Activated gamma-delta T cell treated with Interleukin-2 at 50 U/mL for 16 hours (primary cell): ENCODE data around the gene ZFP42.
"Not testable (repeated sequence)": the region's sequence is repeated elsewhere in the genome, so short reads cannot be mapped to it uniquely, and the experiment has no call there.

Experiments used
- DNase-seq: peaks from one replicate; pipeline ENCODE4 v3.0.0-alpha.2; 2020

ZFP42 gene

GRCh38 chr4:188023682-188024081 lies 28.1 kb downstream of the ZFP42 start:
- DNase-seq = no peak

- DNase-seq = no peak
Observed at GRCh38 chr4:188025476-188025875, 29.9 kb downstream of the ZFP42 start.

- DNase-seq = no peak
Observed at GRCh38 chr4:188029114-188029513, 33.5 kb downstream of the ZFP42 start.

- no peak for DNase-seq
Observed at GRCh38 chr4:188030401-188030800, 34.8 kb downstream of the ZFP42 start.

GRCh38 chr4:188031751-188032150 lies 36.2 kb downstream of the ZFP42 start:
- no peak for DNase-seq

GRCh38 chr4:188032170-188032569 lies 36.6 kb downstream of the ZFP42 start:
- no peak for DNase-seq

DNA sequence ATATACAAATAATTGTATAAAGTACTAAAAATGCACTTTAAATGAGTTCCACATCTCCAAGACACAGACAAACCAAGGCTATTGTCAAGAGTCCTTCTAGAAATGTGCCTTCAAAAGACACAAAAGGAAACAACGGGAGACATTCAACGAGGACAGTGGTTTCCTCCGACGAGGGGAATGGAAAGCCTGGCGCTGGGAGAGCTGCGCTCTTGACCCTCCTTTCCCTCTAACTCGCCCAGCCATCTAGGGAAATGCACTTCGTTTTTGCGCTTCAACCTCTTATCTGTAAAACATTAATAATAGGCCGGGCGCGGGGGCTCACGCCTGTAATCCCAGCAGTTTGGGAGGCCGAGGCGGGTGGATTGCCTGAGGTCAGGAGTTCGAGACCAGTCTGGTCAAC lies 37.0 kb downstream of the ZFP42 start:
- DNase-seq = no peak

GRCh38 chr4:188037003-188037713 lies 41.6 kb downstream of the ZFP42 start:
- DNase-seq = no peak

GRCh38 chr4:188041721-188042120 lies 46.1 kb downstream of the ZFP42 start:
- DNase-seq = no peak

DNA sequence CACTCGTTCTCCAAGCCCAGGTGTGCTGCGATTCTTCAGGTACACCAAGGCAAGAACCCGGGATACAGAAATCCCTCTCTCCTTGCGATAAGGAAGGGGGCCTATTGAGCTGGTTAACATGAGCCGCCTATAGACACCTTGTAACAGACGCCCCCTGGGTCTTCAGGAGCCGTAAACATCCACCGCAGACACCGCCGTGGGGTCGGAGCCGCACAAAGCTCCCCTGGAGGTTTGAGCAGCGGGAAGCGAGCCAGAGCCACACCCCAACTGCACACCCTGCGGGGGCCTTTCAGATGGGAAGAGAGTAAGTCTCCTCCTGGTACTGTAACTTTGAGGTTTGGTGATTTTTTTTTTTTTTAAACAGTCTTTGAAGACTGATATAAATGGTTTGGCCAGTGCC lies 46.6 kb downstream of the ZFP42 start:
- no peak for DNase-seq

DNA sequence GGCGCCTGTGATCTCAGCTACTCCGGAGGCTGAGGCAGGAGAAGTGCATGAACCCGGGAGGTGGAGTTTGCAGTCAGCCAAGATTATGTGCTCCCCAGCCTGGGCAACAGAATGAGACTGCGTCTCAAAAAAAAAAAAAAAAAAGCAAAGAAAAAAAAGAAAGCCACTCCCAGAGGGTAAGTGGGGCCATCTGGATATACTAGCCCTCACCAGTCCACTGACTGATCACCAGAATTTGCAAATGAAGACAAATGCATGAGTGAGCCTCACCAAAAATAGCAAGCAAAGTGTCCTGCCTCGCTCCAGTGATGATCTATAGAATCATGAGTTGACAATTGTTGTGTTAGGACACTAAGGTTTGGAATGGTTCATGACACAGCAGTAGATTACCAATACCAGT lies 47.6 kb downstream of the ZFP42 start:
- no peak for DNase-seq

GRCh38 chr4:188045461-188045860 lies 49.9 kb downstream of the ZFP42 start:
- not testable (repeated sequence) for DNase-seq

DNA sequence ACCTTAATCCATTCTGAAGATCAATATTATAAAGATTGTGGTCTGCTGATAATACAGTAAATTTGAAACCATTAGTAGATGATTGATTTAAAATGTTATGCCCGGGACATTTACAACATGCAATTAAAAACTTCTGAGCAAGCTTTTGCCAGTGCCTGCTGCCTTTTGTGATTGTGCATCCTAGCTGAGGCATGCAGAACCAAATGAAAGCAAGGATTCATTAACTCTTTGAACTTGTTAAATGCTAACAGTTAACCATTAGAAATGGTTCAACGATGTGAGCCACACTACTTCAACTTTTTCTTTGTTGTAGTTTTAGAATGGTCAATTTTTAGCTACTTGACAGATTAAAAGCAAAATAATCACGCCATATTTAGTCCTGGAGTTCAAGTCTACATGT lies 51.1 kb downstream of the ZFP42 start:
- DNase-seq = no peak

- no peak for DNase-seq
Observed at GRCh38 chr4:188053302-188053701, 57.7 kb downstream of the ZFP42 start.
